Keratinocyte (primary cell): Measurements from ENCODE around the gene LTV1. TPM values are rescaled to one million over a fixed set of nuclear protein-coding genes. Genes with fewer than 3 reads are reported as not detected.

Experiments
- DNase-seq: peaks from one replicate; pipeline ENCODE4 v3.0.0-alpha.2; 2011; ENCODE audit warnings: low read depth, missing footprints, low spot score
- FAIRE-seq: peaks from 2 replicates; lab custom pipeline; 2011; peaks lifted over from hg19 to GRCh38; lab: Jason Lieb, UNC
- H2AFZ ChIP-seq: 2 replicates; pipeline ENCODE4 v1.6.0; 2012; ENCODE audit warnings: low read length, control low read depth, inconsistent platforms; ENCODE audit not compliant: control insufficient read depth
- H3K27ac ChIP-seq: 2 replicates; pipeline ENCODE4 v1.5.1; 2011; ENCODE audit warnings: low read length; ENCODE audit not compliant: control insufficient read depth, insufficient read depth
- H3K27me3 ChIP-seq: 3 replicates; pipeline ENCODE4 v1.6.0; 2011; ENCODE audit warnings: low read length; ENCODE audit not compliant: control insufficient read depth, insufficient read depth; ENCODE audit errors: extremely low read depth
- H3K36me3 ChIP-seq, 2 experiments: 2 replicates in 1 of 2; 3 replicates in 1 of 2; pipeline ENCODE4 v1.5.1; 2011; ENCODE audit warnings: low read length in 2 of 2, mild to moderate bottlenecking in 1 of 2; ENCODE audit not compliant: control insufficient read depth in 2 of 2, insufficient read depth in 2 of 2; ENCODE audit errors: extremely low read depth in 1 of 2
- H3K4me1 ChIP-seq: 3 replicates; pipeline ENCODE4 v1.5.1; 2011; ENCODE audit warnings: low read length; ENCODE audit not compliant: control insufficient read depth, insufficient read depth; ENCODE audit errors: extremely low read depth
- H3K4me2 ChIP-seq: 3 replicates; pipeline ENCODE4 v1.6.0; 2011; ENCODE audit warnings: low read depth, low read length; ENCODE audit not compliant: control insufficient read depth, insufficient read depth; ENCODE audit errors: extremely low read depth
- H3K4me3 ChIP-seq, 3 experiments: fragments of 200-600 bp in 1 of 3; sonication (generic) in 1 of 3; 2 replicates in 2 of 3; 3 replicates in 1 of 3; pipeline ENCODE4 v1.5.1; 2011 to 2016; ENCODE audit warnings: low read length in 3 of 3, mild to moderate bottlenecking in 3 of 3, control low read depth in 2 of 3, inconsistent platforms in 1 of 3, low read depth in 1 of 3, mixed read lengths in 1 of 3, mixed run types in 1 of 3, moderate library complexity in 1 of 3; ENCODE audit not compliant: control insufficient read depth in 2 of 3, insufficient read depth in 2 of 3; ENCODE audit errors: extremely low read depth in 1 of 3
- H3K79me2 ChIP-seq: 2 replicates; pipeline ENCODE4 v1.6.0; 2012; ENCODE audit warnings: low read length; ENCODE audit not compliant: control insufficient read depth, insufficient read depth
- H3K9ac ChIP-seq: 3 replicates; pipeline ENCODE4 v1.6.0; 2011; ENCODE audit warnings: low read length; ENCODE audit not compliant: control insufficient read depth, insufficient read depth; ENCODE audit errors: extremely low read depth
- H3K9me1 ChIP-seq: 3 replicates; pipeline ENCODE4 v1.6.0; 2011; ENCODE audit warnings: low read length; ENCODE audit not compliant: control insufficient read depth, insufficient read depth; ENCODE audit errors: extremely low read depth
- H3K9me3 ChIP-seq: 2 replicates; pipeline ENCODE4 v1.5.1; 2012; ENCODE audit warnings: low read depth, low read length; ENCODE audit not compliant: control insufficient read depth
- H4K20me1 ChIP-seq: 3 replicates; pipeline ENCODE4 v1.6.0; 2011; ENCODE audit warnings: low read length; ENCODE audit not compliant: control insufficient read depth, insufficient read depth; ENCODE audit errors: extremely low read depth
- CTCF ChIP-seq, 3 experiments: IDR thresholded peaks in 1 of 3; conservative IDR thresholded peaks in 1 of 3; optimal IDR thresholded peaks in 1 of 3; 2 replicates in 2 of 3; 3 replicates in 1 of 3; pipeline versions ENCODE3 to v1.5.1; 2011; ENCODE audit warnings: low read length in 3 of 3, mild to moderate bottlenecking in 3 of 3, moderate library complexity in 2 of 3, control low read depth in 1 of 3, inconsistent platforms in 1 of 3; ENCODE audit not compliant: insufficient read depth in 2 of 3; ENCODE audit errors: extremely low read depth in 1 of 3
- EZH2 ChIP-seq: IDR thresholded peaks from one replicate; pipeline ENCODE4 v1.6.1; 2012; ENCODE audit warnings: inconsistent platforms, mild to moderate bottlenecking, low read length, moderate library complexity
- dilution Hi-C: fragments of 300-500 bp; cut with MboI; formaldehyde crosslinking; loops from one replicate; pipeline ENCODE4 v1.7.0; 2020; ENCODE audit warnings: low sequenced_read_pairs; ENCODE audit not compliant: extremely low pct_ligation_motif_present
- polyA plus RNA-seq, 5 experiments: library from polyadenylated mRNA; depleted of rRNA in 3 of 5; stranded (reverse) in 3 of 5; stranded (forward) in 1 of 5; unstranded in 1 of 5; fragments of >200 nt; gene quantifications; 1 replicate in 1 of 5; 2 replicates in 3 of 5; 3 replicates in 1 of 5; pipeline versions ENCODE4 v1.2.1 to v1.2.3, GENCODE V29; 2011 to 2012; ENCODE audit warnings: missing spikeins in 2 of 5, low read depth in 1 of 5, low replicate concordance in 1 of 5
- small RNA-seq, 3 experiments: library from RNA; depleted of rRNA; stranded (forward); fragments of <200 nt; gene quantifications; one replicate each; pipeline ENCODE3, GENCODE V24; 2012; ENCODE audit warnings: low read depth in 3 of 3, low replicate concordance in 1 of 3; ENCODE audit not compliant: insufficient read length in 3 of 3

LTV1 gene
- polyA plus RNA-seq, 1 donor (not counting 4 experiments of a cell fraction or from before 2014, with no cell fraction given), result 35.2 TPM

DNA sequence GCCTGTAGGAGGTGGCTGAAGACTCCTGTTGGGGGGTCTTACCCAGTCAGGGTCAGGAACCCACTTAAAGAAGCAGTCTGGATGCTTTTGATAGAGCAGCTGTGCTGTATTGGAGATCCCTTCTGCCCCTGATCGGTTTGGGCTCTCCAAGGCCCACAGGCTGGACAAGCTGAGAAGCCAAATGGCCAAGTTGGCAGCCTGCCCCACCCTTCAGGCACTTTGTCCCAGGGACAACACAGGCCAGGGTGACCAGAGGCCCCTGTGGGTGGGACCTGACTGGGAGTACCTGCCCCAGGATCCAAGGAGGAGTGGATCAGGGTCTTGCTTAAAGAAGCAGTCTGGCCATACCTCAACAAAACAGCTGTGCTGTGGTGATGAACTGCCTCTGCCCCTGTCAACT, 69.5 kb downstream of the LTV1 start:
- H3K27ac ChIP-seq, result no peak overlapping the region
- no peaks in the 10 kb centered on the region for H3K79me2 ChIP-seq
- H3K9me1 ChIP-seq, result no peaks in the 10 kb centered on the region
- no peaks in the 10 kb centered on the region for H4K20me1 ChIP-seq
- H3K9me3 ChIP-seq, result no peaks in the 10 kb centered on the region
- DNase-seq (no peak), FAIRE-seq (no peak)
- H3K4me2 ChIP-seq, result no peak overlapping the region
- TF ChIP-seq CTCF (optimal IDR thresholded peaks at IDR 0.05 in 1 of 3, IDR thresholded peaks at IDR 0.05 in 1 of 3, conservative IDR thresholded peaks at IDR 0.05 in 1 of 3; ENCODE audit: extremely low read depth in 1 of 3, insufficient read depth in 2 of 3, low read length in 3 of 3), result no peak
- TF ChIP-seq EZH2, result no peak
- no peaks in the 10 kb centered on the region for H3K27me3 ChIP-seq
- H3K36me3 ChIP-seq, result no peaks in the 10 kb centered on the region
- no peak overlapping the region for H3K4me3 ChIP-seq
- no peak overlapping the region for H2AFZ ChIP-seq
- dilution Hi-C loops, result no loop called here
- H3K4me1 ChIP-seq, result no peaks in the 10 kb centered on the region
- H3K9ac ChIP-seq, result no peak overlapping the region

Small RNA genes lying within 50 kb of the gene (small RNA-seq; reads per million reads assigned to genes)
- 0 reads per million in 3 experiments for gene ZC2HC1B

Other genes with a start within 250 kb of the LTV1 start
- 5.9 to 20.9 TPM (median 9.4 TPM) in 3 replicates for gene PHACTR2, start 165.4 kb upstream of the LTV1 start, polyA plus RNA-seq
- gene ZC2HC1B, start 21.1 kb downstream of the LTV1 start, polyA plus RNA-seq, result not detected in 3 replicates
- 5.9 to 10.5 TPM (median 8.9 TPM) in 3 replicates for gene PLAGL1, start 164.9 kb downstream of the LTV1 start, polyA plus RNA-seq